ENCODE measurements around the gene CENPP.

CENPP gene

GRCh38 chr9:92603100-92603499, 277.3 kb downstream of the CENPP start:
- no peak for DNase-seq

GRCh38 chr9:92603990-92604389, 278.2 kb downstream of the CENPP start:
- DNase-seq: no peak

- DNase-seq: no peak
Observed at GRCh38 chr9:92605224-92605623, 279.5 kb downstream of the CENPP start.

GRCh38 chr9:92607088-92607487, 281.3 kb downstream of the CENPP start:
- DNase-seq: no peak

- no peak for DNase-seq
Observed at GRCh38 chr9:92607773-92608172, 282.0 kb downstream of the CENPP start.

- no peak for DNase-seq
Observed at GRCh38 chr9:92608241-92608908, 282.6 kb downstream of the CENPP start.

GRCh38 chr9:92608909-92609445, 283.2 kb downstream of the CENPP start:
- no peak for DNase-seq

- no peak for DNase-seq
Observed at GRCh38 chr9:92610470-92611420, 285.0 kb downstream of the CENPP start.

- no peak for DNase-seq
Observed at GRCh38 chr9:92611621-92612285, 286.0 kb downstream of the CENPP start.

- DNase-seq: no peak
Observed at GRCh38 chr9:92612292-92612691, 286.5 kb downstream of the CENPP start.

- no peak for DNase-seq
Observed at GRCh38 chr9:92612816-92613215, 287.1 kb downstream of the CENPP start.

GRCh38 chr9:92613268-92614122, 287.7 kb downstream of the CENPP start:
- no peak for DNase-seq

GRCh38 chr9:92614123-92614510, 288.4 kb downstream of the CENPP start:
- DNase-seq: no peak

- no peak for DNase-seq
Observed at GRCh38 chr9:92614763-92615461, 289.2 kb downstream of the CENPP start.

GRCh38 chr9:92615790-92616189, 290.0 kb downstream of the CENPP start:
- no peak for DNase-seq

GRCh38 chr9:92616199-92616641, 290.5 kb downstream of the CENPP start:
- DNase-seq: no peak

- no peak for DNase-seq
Observed at GRCh38 chr9:92616655-92617111, 290.9 kb downstream of the CENPP start.

GRCh38 chr9:92617195-92617813, 291.6 kb downstream of the CENPP start:
- DNase-seq: no peak

GRCh38 chr9:92617951-92618510, 292.3 kb downstream of the CENPP start:
- no peak for DNase-seq

GRCh38 chr9:92618633-92619225, 293.0 kb downstream of the CENPP start:
- DNase-seq: no peak
